HEK293 (cell line): ENCODE data around the gene CARNS1.

Source experiments
- KLF1 ChIP-seq: fragments of 450-650 bp; formaldehyde crosslinking; IDR thresholded peaks from 2 replicates; pipeline ENCODE4 v1.5.1; 2016; ENCODE audit warnings: missing biosample characterization, missing genetic modification characterization
- KLF10 ChIP-seq: fragments of 450-650 bp; IDR thresholded peaks from 2 replicates; pipeline ENCODE4 v1.5.1; 2018; ENCODE audit warnings: missing biosample characterization, mild to moderate bottlenecking, missing genetic modification characterization
- KLF16 ChIP-seq: fragments of 450-650 bp; formaldehyde crosslinking; IDR thresholded peaks from 2 replicates; pipeline ENCODE4 v1.5.1; 2017; ENCODE audit warnings: missing biosample characterization, missing genetic modification characterization
- OSR2 ChIP-seq: fragments of 450-650 bp; formaldehyde crosslinking; IDR thresholded peaks from 2 replicates; pipeline ENCODE4 v1.5.1; 2016; ENCODE audit warnings: missing biosample characterization, missing genetic modification characterization
- SCRT1 ChIP-seq: fragments of 450-650 bp; formaldehyde crosslinking; IDR thresholded peaks from 2 replicates; pipeline ENCODE4 v1.5.1; 2016; ENCODE audit warnings: missing biosample characterization, missing genetic modification characterization, borderline replicate concordance
- ZNF112 ChIP-seq: fragments of 450-650 bp; formaldehyde crosslinking; IDR thresholded peaks from 2 replicates; pipeline ENCODE4 v1.5.0; 2017; ENCODE audit warnings: missing biosample characterization, missing genetic modification characterization
- ZNF114 ChIP-seq: fragments of 450-650 bp; formaldehyde crosslinking; IDR thresholded peaks from 2 replicates; pipeline ENCODE4 v1.5.0; 2017; ENCODE audit warnings: missing biosample characterization, missing genetic modification characterization
- ZNF175 ChIP-seq: fragments of 450-650 bp; formaldehyde crosslinking; IDR thresholded peaks from 2 replicates; pipeline ENCODE4 v1.5.1; 2016; ENCODE audit warnings: missing biosample characterization, missing genetic modification characterization
- ZNF221 ChIP-seq: fragments of 450-650 bp; formaldehyde crosslinking; IDR thresholded peaks from 2 replicates; pipeline ENCODE4 v1.5.1; 2017; ENCODE audit warnings: missing biosample characterization, missing genetic modification characterization, borderline replicate concordance
- ZNF24 ChIP-seq: fragments of 450-650 bp; formaldehyde crosslinking; IDR thresholded peaks from 2 replicates; pipeline ENCODE4 v1.5.1; 2016; ENCODE audit warnings: missing biosample characterization, missing genetic modification characterization
- ZNF292 ChIP-seq: fragments of 450-650 bp; formaldehyde crosslinking; IDR thresholded peaks from 2 replicates; pipeline ENCODE4 v1.5.1; 2016; ENCODE audit warnings: low read depth, missing biosample characterization, missing genetic modification characterization, borderline replicate concordance
- ZNF37A ChIP-seq: fragments of 450-650 bp; IDR thresholded peaks from 2 replicates; pipeline ENCODE4 v1.5.1; 2018; ENCODE audit warnings: missing biosample characterization, missing genetic modification characterization
- ZNF514 ChIP-seq: fragments of 450-650 bp; formaldehyde crosslinking; IDR thresholded peaks from 2 replicates; pipeline ENCODE4 v1.5.1; 2016; ENCODE audit warnings: missing biosample characterization, missing genetic modification characterization
- ZNF548 ChIP-seq: fragments of 450-650 bp; formaldehyde crosslinking; IDR thresholded peaks from 2 replicates; pipeline ENCODE4 v1.5.1; 2016; ENCODE audit warnings: missing biosample characterization, missing genetic modification characterization
- ZNF571 ChIP-seq: fragments of 450-650 bp; formaldehyde crosslinking; IDR thresholded peaks from 2 replicates; pipeline ENCODE4 v1.5.0; 2017; ENCODE audit warnings: missing biosample characterization, missing genetic modification characterization
- ZNF600 ChIP-seq: fragments of 450-650 bp; formaldehyde crosslinking; IDR thresholded peaks from 2 replicates; pipeline ENCODE4 v1.5.1; 2016; ENCODE audit warnings: missing biosample characterization, missing genetic modification characterization
- ZNF623 ChIP-seq: fragments of 450-650 bp; formaldehyde crosslinking; IDR thresholded peaks from 2 replicates; pipeline ENCODE4 v1.5.1; 2016; ENCODE audit warnings: missing biosample characterization, missing genetic modification characterization
- ZNF658 ChIP-seq: fragments of 450-650 bp; formaldehyde crosslinking; IDR thresholded peaks from 2 replicates; pipeline ENCODE4; 2016; ENCODE audit warnings: missing biosample characterization, missing genetic modification characterization
- ZNF76 ChIP-seq: fragments of 450-650 bp; formaldehyde crosslinking; IDR thresholded peaks from 2 replicates; pipeline ENCODE4; 2016; ENCODE audit warnings: low read depth, missing biosample characterization, missing genetic modification characterization, borderline replicate concordance
- ZNF777 ChIP-seq: fragments of 450-650 bp; formaldehyde crosslinking; IDR thresholded peaks from 2 replicates; pipeline ENCODE4 v1.5.1; 2017; ENCODE audit warnings: missing biosample characterization, missing genetic modification characterization, borderline replicate concordance
- ZNF785 ChIP-seq: fragments of 450-650 bp; formaldehyde crosslinking; IDR thresholded peaks from 2 replicates; pipeline ENCODE4 v1.5.1; 2016; ENCODE audit warnings: missing biosample characterization, missing genetic modification characterization
- TF ChIP-seq, protein P1 (sequence below): fragments of 450-650 bp; formaldehyde crosslinking; IDR thresholded peaks from 2 replicates; pipeline ENCODE4 v1.5.1; 2016; ENCODE audit warnings: missing biosample characterization, missing genetic modification characterization
- TF ChIP-seq, protein P2 (sequence below): fragments of 450-650 bp; formaldehyde crosslinking; IDR thresholded peaks from 2 replicates; pipeline ENCODE4; 2016; ENCODE audit warnings: missing biosample characterization, missing genetic modification characterization
- TF ChIP-seq, protein P3 (sequence below): sonication (generic); formaldehyde crosslinking; IDR thresholded peaks from 2 replicates; pipeline ENCODE4 v1.8.1; 2022; ENCODE audit warnings: mild to moderate bottlenecking, moderate library complexity, missing genetic modification reagents
- TF ChIP-seq, protein P4 (sequence below): fragments of 450-650 bp; formaldehyde crosslinking; IDR thresholded peaks from 2 replicates; pipeline ENCODE4 v1.5.1; 2016; ENCODE audit warnings: missing biosample characterization, missing genetic modification characterization
- TF ChIP-seq, protein P5 (sequence below): fragments of 450-650 bp; formaldehyde crosslinking; IDR thresholded peaks from 2 replicates; pipeline ENCODE4 v1.5.1; 2017; ENCODE audit warnings: missing biosample characterization, missing genetic modification characterization
- TF ChIP-seq, protein P6 (sequence below): fragments of 450-650 bp; formaldehyde crosslinking; IDR thresholded peaks from 2 replicates; pipeline ENCODE4 v1.5.1; 2016; ENCODE audit warnings: missing biosample characterization, missing genetic modification characterization

CARNS1 gene

DNA sequence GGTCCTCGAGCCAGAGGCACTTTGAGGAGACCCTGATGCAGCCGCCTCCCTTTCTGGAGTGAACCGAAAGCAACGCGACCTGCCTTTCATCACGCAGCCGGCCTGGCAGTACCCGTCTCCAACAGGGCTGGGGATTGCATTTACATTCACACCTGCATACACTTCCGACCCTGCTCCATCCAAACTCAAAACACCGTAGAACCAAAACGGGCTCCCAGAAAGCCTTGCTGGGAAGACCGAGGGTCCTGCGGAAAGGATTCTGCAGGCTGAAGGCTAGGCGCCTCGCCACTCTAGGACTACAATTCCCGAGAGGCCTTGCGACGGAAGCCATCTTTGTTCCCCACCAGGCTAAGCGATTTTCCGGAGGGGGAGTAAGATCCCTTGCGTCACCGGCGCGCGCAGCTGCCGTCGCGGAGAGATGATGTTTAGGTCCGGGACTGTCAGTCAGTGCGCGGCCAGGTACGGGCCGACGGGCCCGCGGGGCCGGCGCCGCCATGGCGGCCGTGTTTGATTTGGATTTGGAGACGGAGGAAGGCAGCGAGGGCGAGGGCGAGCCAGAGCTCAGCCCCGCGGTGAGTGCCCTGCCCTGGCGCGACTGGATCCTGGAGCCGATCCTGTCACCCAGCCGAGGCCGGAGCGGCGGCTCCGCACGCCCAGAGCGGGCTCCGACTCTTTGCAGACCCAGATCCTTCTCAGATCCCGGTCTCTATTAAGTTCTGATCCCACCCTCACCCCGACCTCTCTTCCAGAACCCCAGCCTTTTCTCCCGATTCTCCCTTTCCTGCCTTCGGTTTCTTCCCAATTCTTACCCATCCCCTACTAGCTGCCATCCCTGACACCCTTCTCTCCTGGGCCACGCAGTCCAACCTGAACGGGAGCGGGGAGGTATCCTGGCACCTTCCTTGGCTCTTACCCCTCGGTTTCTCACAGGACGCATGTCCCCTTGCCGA is 12.8 kb downstream of the CARNS1 start, which contains the start of gene RPS6KB2 (continued):
- TF ChIP-seq, protein P1, sequence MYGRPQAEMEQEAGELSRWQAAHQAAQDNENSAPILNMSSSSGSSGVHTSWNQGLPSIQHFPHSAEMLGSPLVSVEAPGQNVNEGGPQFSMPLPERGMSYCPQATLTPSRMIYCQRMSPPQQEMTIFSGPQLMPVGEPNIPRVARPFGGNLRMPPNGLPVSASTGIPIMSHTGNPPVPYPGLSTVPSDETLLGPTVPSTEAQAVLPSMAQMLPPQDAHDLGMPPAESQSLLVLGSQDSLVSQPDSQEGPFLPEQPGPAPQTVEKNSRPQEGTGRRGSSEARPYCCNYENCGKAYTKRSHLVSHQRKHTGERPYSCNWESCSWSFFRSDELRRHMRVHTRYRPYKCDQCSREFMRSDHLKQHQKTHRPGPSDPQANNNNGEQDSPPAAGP (tag by site-specific recombination): no peak; the same call in 1 of the 2 replicates
- TF ChIP-seq KLF1 (tag by site-specific recombination): no peak
- TF ChIP-seq, protein P2, sequence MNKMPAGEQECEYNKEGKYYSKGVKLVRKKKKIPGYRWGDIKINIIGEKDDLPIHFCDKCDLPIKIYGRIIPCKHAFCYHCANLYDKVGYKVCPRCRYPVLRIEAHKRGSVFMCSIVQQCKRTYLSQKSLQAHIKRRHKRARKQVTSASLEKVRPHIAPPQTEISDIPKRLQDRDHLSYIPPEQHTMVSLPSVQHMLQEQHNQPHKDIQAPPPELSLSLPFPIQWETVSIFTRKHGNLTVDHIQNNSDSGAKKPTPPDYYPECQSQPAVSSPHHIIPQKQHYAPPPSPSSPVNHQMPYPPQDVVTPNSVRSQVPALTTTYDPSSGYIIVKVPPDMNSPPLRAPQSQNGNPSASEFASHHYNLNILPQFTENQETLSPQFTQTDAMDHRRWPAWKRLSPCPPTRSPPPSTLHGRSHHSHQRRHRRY (tag by site-specific recombination): no peak
- no peak for TF ChIP-seq ZNF24 (tag by site-specific recombination)
- no peak for TF ChIP-seq ZNF37A
- TF ChIP-seq ZNF785 (tag by site-specific recombination): no peak
- TF ChIP-seq, protein P3, sequence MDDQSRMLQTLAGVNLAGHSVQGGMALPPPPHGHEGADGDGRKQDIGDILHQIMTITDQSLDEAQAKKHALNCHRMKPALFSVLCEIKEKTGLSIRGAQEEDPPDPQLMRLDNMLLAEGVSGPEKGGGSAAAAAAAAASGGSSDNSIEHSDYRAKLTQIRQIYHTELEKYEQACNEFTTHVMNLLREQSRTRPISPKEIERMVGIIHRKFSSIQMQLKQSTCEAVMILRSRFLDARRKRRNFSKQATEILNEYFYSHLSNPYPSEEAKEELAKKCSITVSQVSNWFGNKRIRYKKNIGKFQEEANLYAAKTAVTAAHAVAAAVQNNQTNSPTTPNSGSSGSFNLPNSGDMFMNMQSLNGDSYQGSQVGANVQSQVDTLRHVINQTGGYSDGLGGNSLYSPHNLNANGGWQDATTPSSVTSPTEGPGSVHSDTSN (CRISPR knock-in tag): no peak
- TF ChIP-seq SCRT1 (tag by site-specific recombination): no peak
- peak; percentile 58; the same call in 1 of the 2 replicates for TF ChIP-seq ZNF600 (tag by site-specific recombination)
- peak; percentile 98 for TF ChIP-seq ZNF76 (tag by site-specific recombination)
- TF ChIP-seq, protein P4, sequence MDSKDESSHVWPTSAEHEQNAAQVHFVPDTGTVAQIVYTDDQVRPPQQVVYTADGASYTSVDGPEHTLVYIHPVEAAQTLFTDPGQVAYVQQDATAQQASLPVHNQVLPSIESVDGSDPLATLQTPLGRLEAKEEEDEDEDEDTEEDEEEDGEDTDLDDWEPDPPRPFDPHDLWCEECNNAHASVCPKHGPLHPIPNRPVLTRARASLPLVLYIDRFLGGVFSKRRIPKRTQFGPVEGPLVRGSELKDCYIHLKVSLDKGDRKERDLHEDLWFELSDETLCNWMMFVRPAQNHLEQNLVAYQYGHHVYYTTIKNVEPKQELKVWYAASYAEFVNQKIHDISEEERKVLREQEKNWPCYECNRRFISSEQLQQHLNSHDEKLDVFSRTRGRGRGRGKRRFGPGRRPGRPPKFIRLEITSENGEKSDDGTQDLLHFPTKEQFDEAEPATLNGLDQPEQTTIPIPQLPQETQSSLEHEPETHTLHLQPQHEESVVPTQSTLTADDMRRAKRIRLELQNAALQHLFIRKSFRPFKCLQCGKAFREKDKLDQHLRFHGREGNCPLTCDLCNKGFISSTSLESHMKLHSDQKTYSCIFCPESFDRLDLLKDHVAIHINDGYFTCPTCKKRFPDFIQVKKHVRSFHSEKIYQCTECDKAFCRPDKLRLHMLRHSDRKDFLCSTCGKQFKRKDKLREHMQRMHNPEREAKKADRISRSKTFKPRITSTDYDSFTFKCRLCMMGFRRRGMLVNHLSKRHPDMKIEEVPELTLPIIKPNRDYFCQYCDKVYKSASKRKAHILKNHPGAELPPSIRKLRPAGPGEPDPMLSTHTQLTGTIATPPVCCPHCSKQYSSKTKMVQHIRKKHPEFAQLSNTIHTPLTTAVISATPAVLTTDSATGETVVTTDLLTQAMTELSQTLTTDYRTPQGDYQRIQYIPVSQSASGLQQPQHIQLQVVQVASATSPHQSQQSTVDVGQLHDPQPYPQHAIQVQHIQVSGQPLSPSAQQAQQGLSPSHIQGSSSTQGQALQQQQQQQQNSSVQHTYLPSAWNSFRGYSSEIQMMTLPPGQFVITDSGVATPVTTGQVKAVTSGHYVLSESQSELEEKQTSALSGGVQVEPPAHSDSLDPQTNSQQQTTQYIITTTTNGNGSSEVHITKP: peak; percentile 83
- no peak for TF ChIP-seq ZNF571 (tag by site-specific recombination)
- TF ChIP-seq, protein P5, sequence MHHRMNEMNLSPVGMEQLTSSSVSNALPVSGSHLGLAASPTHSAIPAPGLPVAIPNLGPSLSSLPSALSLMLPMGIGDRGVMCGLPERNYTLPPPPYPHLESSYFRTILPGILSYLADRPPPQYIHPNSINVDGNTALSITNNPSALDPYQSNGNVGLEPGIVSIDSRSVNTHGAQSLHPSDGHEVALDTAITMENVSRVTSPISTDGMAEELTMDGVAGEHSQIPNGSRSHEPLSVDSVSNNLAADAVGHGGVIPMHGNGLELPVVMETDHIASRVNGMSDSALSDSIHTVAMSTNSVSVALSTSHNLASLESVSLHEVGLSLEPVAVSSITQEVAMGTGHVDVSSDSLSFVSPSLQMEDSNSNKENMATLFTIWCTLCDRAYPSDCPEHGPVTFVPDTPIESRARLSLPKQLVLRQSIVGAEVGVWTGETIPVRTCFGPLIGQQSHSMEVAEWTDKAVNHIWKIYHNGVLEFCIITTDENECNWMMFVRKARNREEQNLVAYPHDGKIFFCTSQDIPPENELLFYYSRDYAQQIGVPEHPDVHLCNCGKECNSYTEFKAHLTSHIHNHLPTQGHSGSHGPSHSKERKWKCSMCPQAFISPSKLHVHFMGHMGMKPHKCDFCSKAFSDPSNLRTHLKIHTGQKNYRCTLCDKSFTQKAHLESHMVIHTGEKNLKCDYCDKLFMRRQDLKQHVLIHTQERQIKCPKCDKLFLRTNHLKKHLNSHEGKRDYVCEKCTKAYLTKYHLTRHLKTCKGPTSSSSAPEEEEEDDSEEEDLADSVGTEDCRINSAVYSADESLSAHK (tag by site-specific recombination): no peak
- TF ChIP-seq KLF16 (tag by site-specific recombination): peak; percentile 69; the same call in 1 of the 2 replicates
- TF ChIP-seq KLF10: peak; percentile 40; the same call in 1 of the 2 replicates
- no peak for TF ChIP-seq ZNF777 (tag by site-specific recombination)
- TF ChIP-seq ZNF514 (tag by site-specific recombination): no peak
- TF ChIP-seq ZNF114 (tag by site-specific recombination): no peak
- no peak for TF ChIP-seq ZNF221 (tag by site-specific recombination)
- TF ChIP-seq ZNF658 (tag by site-specific recombination): no peak
- TF ChIP-seq, protein P6, sequence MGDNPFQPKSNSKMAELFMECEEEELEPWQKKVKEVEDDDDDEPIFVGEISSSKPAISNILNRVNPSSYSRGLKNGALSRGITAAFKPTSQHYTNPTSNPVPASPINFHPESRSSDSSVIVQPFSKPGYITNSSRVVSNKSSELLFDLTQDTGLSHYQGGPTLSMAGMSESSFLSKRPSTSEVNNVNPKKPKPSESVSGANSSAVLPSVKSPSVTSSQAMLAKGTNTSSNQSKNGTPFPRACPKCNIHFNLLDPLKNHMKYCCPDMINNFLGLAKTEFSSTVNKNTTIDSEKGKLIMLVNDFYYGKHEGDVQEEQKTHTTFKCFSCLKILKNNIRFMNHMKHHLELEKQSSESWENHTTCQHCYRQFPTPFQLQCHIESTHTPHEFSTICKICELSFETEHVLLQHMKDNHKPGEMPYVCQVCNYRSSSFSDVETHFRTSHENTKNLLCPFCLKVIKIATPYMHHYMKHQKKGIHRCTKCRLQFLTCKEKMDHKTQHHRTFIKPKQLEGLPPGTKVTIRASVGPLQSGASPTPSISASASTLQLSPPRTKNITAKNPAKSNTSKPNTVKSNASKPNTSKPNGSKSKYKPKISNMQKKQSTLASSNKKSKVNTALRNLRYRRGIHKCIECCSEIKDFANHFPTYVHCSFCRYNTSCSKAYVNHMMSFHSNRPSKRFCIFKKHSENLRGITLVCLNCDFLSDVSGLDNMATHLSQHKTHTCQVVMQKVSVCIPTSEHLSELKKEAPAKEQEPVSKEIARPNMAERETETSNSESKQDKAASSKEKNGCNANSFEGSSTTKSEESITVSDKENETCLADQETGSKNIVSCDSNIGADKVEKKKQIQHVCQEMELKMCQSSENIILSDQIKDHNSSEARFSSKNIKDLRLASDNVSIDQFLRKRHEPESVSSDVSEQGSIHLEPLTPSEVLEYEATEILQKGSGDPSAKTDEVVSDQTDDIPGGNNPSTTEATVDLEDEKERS (tag by site-specific recombination): no peak
- TF ChIP-seq ZNF548 (tag by site-specific recombination): no peak
- TF ChIP-seq ZNF112: no peak
- TF ChIP-seq ZNF623 (tag by site-specific recombination): no peak
- no peak for TF ChIP-seq ZNF292 (tag by site-specific recombination)
- TF ChIP-seq ZNF175 (tag by site-specific recombination): no peak
- no peak for TF ChIP-seq OSR2 (tag by site-specific recombination)
